IPS DF 6.9 (cell line): ENCODE results near the gene TGFBR3.

ENCODE experiments used
- DNase-seq: peaks from one replicate; pipeline ENCODE4 v3.0.0-alpha.2; 2013; ENCODE audit warnings: low read depth, low spot score
- H3K27ac ChIP-seq: one replicate; pipeline ENCODE4 v1.5.1; 2013; ENCODE audit warnings: low read length, control low read depth
- H3K27me3 ChIP-seq: 2 replicates; pipeline ENCODE4 v1.6.1; 2013; ENCODE audit warnings: mild to moderate bottlenecking, low read length; ENCODE audit not compliant: control insufficient read depth, insufficient read depth
- H3K36me3 ChIP-seq: 2 replicates; pipeline ENCODE4 v1.6.1; 2013; ENCODE audit warnings: low read length; ENCODE audit not compliant: control insufficient read depth, insufficient read depth
- H3K4me1 ChIP-seq: 2 replicates; pipeline ENCODE4 v1.6.1; 2013; ENCODE audit warnings: low read length; ENCODE audit not compliant: control insufficient read depth, insufficient read depth
- H3K4me3 ChIP-seq: 2 replicates; pipeline ENCODE4 v1.5.1; 2013; ENCODE audit warnings: mild to moderate bottlenecking, low read length
- H3K9me3 ChIP-seq: 2 replicates; pipeline ENCODE4 v1.6.1; 2013; ENCODE audit warnings: low read length, inconsistent platforms; ENCODE audit not compliant: control insufficient read depth, insufficient read depth
- WGBS: extraction: QIAGEN DNeasy Blood & Tissue Kit; methylation state at CpG from one replicate; pipeline ENCODE4 v1.1.7; 2013; ENCODE audit warnings: mixed read lengths, missing lambda C conversion rate; ENCODE audit not compliant: insufficient read length, insufficient coverage; 5-methylcytosine and 5-hydroxymethylcytosine counted together

The TGFBR3 gene

GRCh38 chr1:91811363-91812025, 74.5 kb downstream of the TGFBR3 start:
- DNase-seq, result no peak
- WGBS, result no CpG with 5 or more reads among the region's 3 CpGs

GRCh38 chr1:91809317-91809716, 76.6 kb downstream of the TGFBR3 start:
- H3K4me1 ChIP-seq, result 0 out of 2 replicates have a peak, but pooled peaks cover 1% of the 10 kb centered on the region

More at GRCh38 chr1:91811363-91812025, 74.5 kb downstream of the TGFBR3 start:
- H3K4me1 ChIP-seq, result 0 out of 2 replicates have a peak, but pooled peaks cover 1% of the 10 kb centered on the region
- H3K27me3 ChIP-seq, result no peaks in the 10 kb centered on the region
- no peaks in the 10 kb centered on the region for H3K36me3 ChIP-seq
- H3K9me3 ChIP-seq, result no peaks in the 10 kb centered on the region
- H3K27ac ChIP-seq, result no peak overlapping the region
- H3K4me3 ChIP-seq, result no peak overlapping the region

GRCh38 chr1:91807921-91808620, 77.9 kb downstream of the TGFBR3 start:
- H3K4me3 ChIP-seq, result no peak overlapping the region
- no peaks in the 10 kb centered on the region for H3K36me3 ChIP-seq
- no peak overlapping the region for H3K27ac ChIP-seq
- no peak for DNase-seq
- WGBS, result no CpG with 5 or more reads among the region's 5 CpGs
- no peaks in the 10 kb centered on the region for H3K9me3 ChIP-seq
- H3K27me3 ChIP-seq, result no peaks in the 10 kb centered on the region
- no peaks in the 10 kb centered on the region for H3K4me1 ChIP-seq

More at GRCh38 chr1:91809317-91809716, 76.6 kb downstream of the TGFBR3 start:
- no peaks in the 10 kb centered on the region for H3K36me3 ChIP-seq
- DNase-seq, result no peak
- H3K9me3 ChIP-seq, result no peaks in the 10 kb centered on the region
- no peaks in the 10 kb centered on the region for H3K27me3 ChIP-seq
- no CpG with 5 or more reads among the region's 3 CpGs for WGBS
- no peak overlapping the region for H3K4me3 ChIP-seq
- no peak overlapping the region for H3K27ac ChIP-seq

- Histone ChIP-seq H3K27me3 (no peaks in the 10 kb centered on the region), H3K9me3 (no peaks in the 10 kb centered on the region), H3K36me3 (no peaks in the 10 kb centered on the region), H3K4me3 (no peak overlapping the region), H3K4me1 (no peaks in the 10 kb centered on the region), H3K27ac (no peak overlapping the region)
- WGBS, result no CpG with 5 or more reads among the region's 8 CpGs
- DNase-seq, result no peak
These were observed 78.9 kb downstream of the TGFBR3 start for GRCh38 chr1:91806769-91807700.

- Histone ChIP-seq H3K27me3 (no peaks in the 10 kb centered on the region), H3K4me3 (no peak overlapping the region), H3K4me1 (no peaks in the 10 kb centered on the region), H3K36me3 (no peaks in the 10 kb centered on the region), H3K9me3 (no peaks in the 10 kb centered on the region), H3K27ac (no peak overlapping the region)
- WGBS, result no CpG with 5 or more reads among the region's 8 CpGs
- DNase-seq, result no peak
These were observed 79.7 kb downstream of the TGFBR3 start for GRCh38 chr1:91806181-91806768.

GRCh38 chr1:91805311-91805801, 80.6 kb downstream of the TGFBR3 start:
- Histone ChIP-seq H3K9me3 (no peaks in the 10 kb centered on the region), H3K4me1 (no peaks in the 10 kb centered on the region), H3K27me3 (no peaks in the 10 kb centered on the region), H3K27ac (no peak overlapping the region), H3K4me3 (no peak overlapping the region), H3K36me3 (no peaks in the 10 kb centered on the region)
- DNase-seq, result no peak
- no CpG with 5 or more reads among the region's 8 CpGs for WGBS

GRCh38 chr1:91804546-91805023, 81.4 kb downstream of the TGFBR3 start:
- H3K27me3 ChIP-seq, result no peaks in the 10 kb centered on the region
- H3K27ac ChIP-seq, result no peak overlapping the region
- H3K36me3 ChIP-seq, result no peaks in the 10 kb centered on the region
- H3K9me3 ChIP-seq, result no peaks in the 10 kb centered on the region
- H3K4me3 ChIP-seq, result no peak overlapping the region
- DNase-seq, result no peak
- WGBS, result no CpG with 5 or more reads among the region's 13 CpGs
- H3K4me1 ChIP-seq, result no peaks in the 10 kb centered on the region

- Histone ChIP-seq H3K9me3 (no peaks in the 10 kb centered on the region), H3K4me3 (no peak overlapping the region), H3K27ac (no peak overlapping the region), H3K27me3 (no peaks in the 10 kb centered on the region), H3K36me3 (no peaks in the 10 kb centered on the region), H3K4me1 (no peaks in the 10 kb centered on the region)
- WGBS, result no CpG with 5 or more reads among the region's 6 CpGs
- no peak for DNase-seq
These were observed 82.0 kb downstream of the TGFBR3 start for GRCh38 chr1:91803847-91804545.

- DNase-seq, result no peak
- no peaks in the 10 kb centered on the region for H3K27me3 ChIP-seq
- WGBS, result no CpG with 5 or more reads among the region's 8 CpGs
These were observed 82.8 kb downstream of the TGFBR3 start for GRCh38 chr1:91803123-91803522.

More at GRCh38 chr1:91803123-91803522, 82.8 kb downstream of the TGFBR3 start:
- Histone ChIP-seq H3K4me3 (no peak overlapping the region), H3K36me3 (no peaks in the 10 kb centered on the region), H3K27ac (no peak overlapping the region), H3K9me3 (no peaks in the 10 kb centered on the region), H3K4me1 (no peaks in the 10 kb centered on the region)
